CD4-positive, alpha-beta T cell treated with Interferon alpha-2 for 1 hour (primary cell): ENCODE measurements around the gene CEP170.
"Not testable (repeated sequence)": the region's sequence is repeated elsewhere in the genome, so short reads cannot be mapped to it uniquely, and the experiment has no call there.

Experiments used
- DNase-seq, 2 donors: peaks; one replicate each; pipeline ENCODE4 v3.0.0-alpha.2; 2020 to 2022

The CEP170 gene

DNA sequence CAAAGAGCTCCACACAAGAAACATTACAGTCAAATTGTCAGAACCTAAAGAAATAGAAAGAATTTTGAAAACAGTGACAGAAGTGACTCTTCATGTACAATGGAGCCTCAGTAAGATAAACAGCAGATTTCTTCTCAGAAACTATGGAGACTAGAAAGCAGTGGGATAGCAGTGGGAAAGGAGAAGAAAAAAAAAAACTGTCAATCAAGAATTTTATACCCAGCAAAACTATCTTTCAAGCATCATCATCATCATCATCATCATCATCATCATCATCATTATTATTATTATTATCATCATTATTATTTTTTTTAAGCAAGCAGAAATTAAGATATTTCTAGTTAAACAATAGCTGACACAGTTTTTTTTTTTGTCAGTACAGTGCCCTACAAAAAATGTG lies 24.2 kb downstream of the CEP170 start:
- no peak for DNase-seq

DNA sequence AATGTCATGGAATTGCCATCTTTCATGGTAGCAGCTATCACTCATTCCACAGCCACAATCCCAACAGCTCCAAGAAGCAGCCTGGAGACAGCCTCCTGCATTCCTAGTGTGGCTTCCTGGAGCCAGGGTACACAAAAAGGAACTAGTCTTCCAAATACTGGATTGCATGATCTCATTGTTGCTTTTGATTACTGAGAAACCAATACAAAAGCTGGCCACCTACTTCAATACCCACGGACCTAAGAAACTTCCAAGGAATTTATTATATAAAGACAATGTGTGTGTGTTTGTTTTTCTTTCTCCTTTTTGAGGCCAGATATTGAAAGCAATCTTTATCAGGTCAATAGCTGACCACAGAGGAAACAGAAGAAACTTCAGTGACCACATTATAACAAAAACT lies 25.6 kb downstream of the CEP170 start:
- DNase-seq = no peak

DNA sequence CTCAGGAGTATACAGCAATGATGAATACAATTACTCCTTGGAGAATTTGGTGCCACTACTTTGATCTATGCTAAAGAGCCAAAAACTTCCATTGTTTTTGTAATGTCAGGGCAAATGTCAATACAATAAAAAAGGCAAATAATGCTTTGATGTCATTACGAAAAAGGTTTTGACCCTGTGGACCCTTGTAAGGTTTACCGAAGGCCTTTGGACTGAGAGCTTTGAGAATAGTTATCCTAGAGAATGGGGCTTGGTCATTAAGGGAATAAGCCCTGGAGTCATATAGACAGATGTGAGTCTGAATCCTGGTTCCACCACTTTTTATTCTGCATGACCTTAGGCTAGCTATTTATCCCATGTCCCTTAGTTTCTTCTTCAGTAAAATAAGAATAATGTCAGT lies 27.5 kb downstream of the CEP170 start:
- no peak for DNase-seq

DNA sequence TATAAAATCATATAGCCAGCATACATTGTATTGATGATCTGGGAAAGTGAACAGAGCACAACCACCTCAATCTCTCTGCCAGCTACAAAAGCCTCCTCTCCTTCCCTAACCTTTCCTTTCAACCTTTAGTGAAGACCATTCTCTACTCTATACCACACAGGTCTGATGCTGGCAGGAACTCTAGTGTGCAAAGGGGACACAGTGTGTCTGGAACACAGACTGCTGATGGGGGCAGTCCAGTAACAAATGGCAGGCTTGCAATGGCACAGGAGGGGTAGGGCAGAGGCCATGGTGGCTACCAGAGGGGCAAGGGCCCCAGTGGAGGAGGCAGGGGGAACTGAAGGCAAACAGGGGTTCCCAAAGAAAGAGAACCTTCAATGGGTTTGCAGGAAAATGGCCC lies 37.0 kb downstream of the CEP170 start:
- DNase-seq = no peak

DNA sequence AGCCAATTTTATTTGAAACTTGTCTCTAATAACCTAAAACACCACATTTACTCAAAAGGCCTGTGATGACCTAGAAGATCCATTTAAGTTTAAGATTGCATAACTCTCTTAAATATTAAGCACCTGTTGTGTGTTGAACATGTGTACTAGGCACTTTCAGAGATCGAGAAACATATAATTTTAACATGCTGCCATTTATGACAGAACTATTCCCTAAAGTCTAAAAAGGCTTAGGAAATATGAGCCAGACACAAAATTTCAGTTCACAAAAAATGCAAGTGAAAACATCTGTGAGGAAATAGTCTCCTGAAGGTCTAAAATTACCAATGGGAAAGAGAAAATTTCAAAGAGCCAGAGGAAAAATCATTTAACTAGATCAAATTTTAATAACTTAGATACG lies 37.7 kb downstream of the CEP170 start:
- no peak for DNase-seq

DNA sequence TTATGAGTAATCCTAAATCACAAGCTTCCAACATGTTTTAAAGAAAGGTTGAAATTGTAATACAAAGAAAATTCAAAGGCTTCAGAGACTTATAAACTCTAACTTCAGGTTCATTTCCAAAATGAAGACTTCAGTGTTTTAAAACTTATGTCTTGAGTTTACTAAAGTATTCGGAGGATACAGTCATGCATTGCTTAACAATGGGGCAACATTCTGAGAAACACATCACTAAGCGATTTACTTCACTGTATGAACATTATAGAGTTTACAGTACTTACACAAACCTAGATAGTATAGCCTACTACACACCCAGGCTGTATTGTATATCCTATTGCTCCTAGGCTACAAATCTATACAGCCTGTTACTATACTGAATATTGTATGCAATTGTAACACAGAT lies 38.3 kb downstream of the CEP170 start:
- DNase-seq = no peak

DNA sequence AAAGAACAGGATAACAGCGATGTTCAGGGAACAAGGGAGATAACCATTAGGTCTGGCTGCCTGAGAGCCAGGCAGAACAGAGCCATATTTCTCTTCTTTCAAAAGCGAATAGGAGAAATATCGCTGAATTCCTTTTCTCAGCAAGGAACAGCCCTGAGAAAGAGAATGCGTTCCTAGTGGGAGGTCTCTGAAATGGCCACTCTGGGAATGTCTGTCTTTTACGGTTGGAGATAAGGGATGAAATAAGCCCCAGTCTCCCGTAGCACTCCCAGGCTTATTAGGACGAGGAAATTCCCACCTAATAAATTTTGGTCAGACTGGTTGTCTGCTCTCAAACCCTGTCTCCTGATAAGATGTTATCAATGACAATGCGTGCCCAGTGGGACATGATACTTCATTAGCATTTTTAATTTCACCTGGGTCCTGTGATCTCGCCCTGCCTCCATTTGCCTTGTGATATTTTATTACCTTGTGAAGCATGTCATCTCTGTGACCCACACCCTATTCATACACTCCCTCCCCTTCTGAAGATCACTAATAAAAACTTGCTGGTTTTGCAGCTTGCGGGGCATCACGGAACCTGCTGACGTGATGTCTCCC lies 39.7 kb downstream of the CEP170 start:
- DNase-seq = not testable (repeated sequence)

DNA sequence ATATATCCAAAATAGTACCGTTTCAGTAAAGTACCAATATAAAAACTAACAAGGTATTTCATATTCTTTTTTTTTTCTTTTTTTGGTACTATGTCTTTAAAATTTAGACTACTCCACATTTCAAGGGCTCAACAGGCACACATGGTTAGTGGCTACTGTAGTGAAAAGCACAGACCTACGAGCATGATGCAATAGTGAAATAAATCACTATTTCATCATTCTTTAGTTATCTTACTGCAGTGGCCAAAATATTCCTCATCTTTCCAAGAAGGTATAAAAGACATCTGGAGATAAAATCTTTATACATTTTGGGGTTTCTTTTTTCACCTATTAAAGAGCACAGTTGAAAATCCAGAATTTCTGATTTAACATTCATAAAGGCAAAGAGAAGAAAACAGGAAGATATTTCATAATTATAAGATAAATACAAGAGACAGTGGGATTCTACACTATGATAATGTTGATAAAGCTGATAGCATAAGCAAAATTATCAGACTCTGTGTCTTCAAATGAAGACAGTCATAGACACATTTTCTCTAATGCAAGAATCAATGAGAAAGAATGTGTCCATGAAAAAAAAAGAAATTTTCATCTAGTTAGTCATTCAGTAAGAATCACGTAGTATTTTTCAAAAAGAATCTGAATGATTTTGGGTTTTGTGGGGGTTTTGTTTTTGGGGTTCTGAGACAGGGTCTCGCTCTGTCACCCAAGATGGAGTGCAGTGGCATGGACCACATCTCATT lies 41.9 kb downstream of the CEP170 start:
- no peak for DNase-seq

DNA sequence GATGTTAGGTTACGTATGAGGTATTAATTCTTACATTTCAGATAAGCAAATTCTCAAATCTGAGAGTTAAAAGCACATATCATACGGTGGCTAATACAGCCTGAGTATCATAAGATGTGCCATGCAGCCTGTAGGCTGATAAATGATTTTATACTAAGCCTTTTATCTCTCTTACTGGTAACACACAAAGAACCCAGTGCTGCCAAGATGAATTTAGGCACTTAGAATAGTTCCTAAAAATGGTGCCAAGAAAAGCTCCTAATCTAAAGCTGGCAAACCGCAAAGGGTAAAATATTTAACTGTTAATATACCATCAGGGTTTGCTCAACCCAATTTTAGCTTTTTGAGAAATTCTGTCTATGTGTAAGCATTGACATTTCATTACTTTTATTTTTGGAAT lies 43.1 kb downstream of the CEP170 start:
- DNase-seq = not testable (repeated sequence)

DNA sequence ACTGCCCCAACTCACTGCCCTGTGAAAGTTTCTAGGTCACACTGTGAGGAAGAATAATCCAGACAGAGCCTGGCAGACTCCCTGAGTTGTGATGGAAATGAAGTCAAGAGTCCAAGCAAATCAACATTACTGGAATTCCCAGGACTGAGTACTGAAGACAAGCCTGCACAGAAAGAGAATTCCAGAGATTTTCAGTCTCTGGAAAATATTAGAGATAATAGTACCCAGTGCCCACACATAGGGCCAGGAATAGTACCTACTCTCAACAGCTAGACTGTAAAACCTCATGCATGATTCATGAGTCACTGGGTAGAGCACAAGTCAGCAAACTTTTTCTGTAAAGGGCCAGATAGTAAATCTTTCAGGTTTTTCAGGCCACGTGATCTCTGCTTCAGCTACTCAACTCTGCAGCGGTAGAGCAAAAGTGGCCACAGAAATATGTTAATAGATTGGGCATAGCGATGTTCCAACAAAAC lies 50.0 kb downstream of the CEP170 start:
- DNase-seq = not testable (repeated sequence)

DNA sequence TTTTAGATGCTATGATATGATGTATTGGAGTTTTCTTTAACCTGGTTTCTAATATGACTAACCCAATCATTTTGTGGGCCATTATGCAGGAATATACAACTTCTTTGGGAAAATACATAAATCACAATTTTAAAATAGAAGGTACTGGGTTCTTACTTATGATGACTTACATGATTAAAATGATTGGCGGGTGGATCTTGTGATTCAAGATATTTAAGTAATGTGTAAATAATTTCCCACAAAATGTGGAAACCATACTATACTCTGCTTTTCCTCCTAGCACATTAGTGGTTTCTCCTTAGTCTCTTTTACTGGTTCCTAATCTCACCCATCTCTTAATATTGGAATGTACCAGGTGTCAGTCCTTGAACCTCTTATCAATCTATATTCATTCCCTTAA lies 50.7 kb downstream of the CEP170 start:
- not testable (repeated sequence) for DNase-seq

DNA sequence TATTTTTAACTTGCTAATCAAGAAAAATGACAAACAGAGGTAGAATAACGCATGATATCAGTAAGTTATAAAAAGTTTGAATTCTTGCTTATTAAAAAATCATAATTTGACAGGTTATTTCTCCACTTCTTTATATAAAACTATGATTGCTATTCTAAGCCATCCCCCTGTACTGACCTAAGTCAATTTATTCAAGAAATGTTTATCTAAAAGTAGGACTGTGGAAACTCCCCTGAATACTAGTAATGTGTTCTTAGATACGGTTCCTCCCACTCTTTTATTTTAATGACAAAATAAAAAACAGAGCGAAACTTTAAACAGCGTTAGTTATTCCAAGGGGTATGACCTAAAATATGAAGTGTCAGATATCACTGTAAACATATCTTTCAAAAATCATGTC lies 51.9 kb downstream of the CEP170 start:
- not testable (repeated sequence) for DNase-seq

DNA sequence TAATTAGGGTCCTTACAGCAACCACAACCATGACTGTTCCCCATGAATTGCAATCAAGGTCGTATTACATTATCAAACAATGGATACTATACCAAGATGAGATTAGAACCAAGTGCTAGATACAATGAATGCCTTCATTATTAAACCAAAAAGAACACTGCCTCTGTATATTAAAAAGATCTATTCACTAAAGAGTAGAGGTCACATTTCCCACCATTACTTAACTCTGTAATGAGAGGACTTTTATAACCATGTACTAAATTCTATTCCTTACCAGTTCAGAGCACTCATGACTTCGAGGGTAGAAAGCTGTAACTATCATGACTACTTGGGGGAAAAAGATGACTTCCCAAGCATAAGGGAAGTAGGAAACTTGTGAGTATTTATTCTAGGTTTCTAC lies 53.8 kb downstream of the CEP170 start:
- DNase-seq = not testable (repeated sequence)

DNA sequence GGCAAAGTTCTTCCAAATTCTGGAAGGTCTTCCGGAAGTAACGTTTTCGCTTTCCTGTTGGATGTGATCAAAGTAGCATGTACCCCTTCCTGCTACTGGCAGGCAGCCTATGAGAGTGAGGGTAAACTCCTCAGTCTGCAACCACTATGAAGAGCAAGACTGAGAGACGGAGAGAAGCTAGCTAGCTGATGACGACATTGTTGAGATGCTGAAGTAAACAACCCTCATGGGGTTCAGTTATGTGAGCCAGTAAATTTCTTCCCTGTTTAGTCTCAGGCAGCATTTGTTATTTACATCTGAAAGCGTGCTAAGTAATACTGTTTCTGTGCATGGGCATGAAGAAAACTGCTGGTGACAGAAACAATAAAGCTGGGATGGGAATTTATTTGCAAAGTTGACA lies 57.6 kb downstream of the CEP170 start:
- not testable (repeated sequence) for DNase-seq

DNA sequence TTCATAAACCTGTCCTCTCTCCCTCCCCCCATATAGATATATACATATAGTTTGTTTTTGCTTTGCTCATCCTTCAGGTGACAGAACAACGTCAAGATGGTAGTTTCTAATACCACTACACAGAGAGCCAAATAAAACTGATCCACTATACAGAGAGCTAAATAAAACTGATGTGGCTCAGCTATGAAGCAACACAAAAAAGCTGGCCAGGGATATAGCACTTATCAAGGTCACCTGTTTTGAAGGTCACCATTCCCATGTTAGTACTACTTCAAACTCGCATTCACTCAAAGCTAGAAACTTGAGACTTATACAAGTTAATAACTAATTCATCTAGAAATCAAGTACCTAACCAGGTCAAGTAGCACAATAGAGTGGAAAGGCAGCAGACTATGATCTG lies 61.8 kb downstream of the CEP170 start:
- DNase-seq = not testable (repeated sequence)

DNA sequence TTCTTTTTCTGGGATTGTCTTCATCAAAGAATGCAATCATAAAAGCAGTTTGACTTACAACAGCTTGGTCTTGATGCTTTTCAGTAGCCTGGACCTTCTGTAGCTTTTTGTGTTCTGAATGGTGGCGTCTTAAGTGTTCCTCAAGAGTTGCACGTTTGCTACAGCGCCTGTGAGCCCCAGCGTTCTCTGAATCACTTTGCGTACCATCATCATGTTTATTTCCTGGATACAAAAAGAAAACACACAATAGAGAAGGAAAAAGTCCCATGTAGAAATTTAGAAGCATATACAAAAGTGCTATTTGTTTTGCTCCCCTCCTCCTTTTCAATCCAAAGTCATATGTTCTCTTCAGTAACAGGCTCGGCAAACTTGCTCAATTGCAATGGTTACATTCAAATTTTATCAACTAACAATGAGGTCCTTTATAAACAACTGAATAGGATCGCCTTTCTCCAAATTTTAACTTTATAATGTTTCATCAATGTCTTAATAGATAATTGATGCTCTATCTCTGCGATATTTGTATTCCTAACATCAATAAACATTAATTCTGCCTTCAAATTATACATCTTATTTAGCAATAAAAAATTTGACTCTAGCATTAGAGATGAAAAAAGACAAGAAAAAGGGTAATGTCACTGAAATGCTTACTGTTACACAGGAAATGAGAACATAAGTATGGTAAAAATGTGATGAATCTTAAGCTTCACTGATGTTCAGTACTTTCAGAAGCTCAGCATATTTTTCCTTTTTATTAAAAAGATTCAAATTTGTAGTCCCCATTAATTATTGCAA lies 68.7 kb downstream of the CEP170 start:
- not testable (repeated sequence) for DNase-seq

DNA sequence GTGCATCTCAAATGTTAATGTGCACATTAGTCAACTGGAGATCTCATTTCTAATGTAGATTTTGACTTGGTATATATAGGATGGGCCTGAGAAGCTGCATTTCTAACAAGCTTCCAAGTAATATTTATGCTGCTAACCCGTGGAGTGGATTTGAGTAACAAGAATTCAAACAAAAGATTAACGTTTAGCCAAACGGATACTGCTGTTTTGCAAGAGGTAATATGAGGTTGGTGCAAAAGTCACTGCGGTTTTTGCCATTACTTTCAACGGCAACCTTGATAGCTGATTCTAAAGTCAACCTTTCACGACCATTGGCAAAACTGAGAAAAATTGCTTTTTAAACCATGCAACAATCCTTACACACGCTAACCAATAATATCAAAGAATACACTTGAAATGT lies 70.3 kb downstream of the CEP170 start:
- not testable (repeated sequence) for DNase-seq

DNA sequence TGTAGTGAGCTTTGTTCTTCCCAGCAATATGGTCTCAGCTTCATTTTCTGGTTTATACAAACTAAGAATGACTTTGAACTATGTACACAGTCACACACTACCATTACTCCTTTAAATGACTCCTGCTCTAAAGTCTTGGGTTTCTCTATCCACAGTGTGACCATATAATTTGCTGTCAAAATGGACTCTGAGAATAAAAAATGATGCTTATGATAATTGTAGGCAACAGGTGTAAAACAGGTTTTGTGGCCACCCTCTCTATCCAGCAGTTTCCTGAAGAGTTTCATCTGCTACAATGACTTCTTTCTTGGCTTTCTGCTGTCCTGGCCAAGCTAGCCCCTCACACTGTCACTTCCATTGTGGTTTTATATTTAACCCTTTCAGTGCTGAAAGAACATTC lies 71.4 kb downstream of the CEP170 start:
- DNase-seq = not testable (repeated sequence)

DNA sequence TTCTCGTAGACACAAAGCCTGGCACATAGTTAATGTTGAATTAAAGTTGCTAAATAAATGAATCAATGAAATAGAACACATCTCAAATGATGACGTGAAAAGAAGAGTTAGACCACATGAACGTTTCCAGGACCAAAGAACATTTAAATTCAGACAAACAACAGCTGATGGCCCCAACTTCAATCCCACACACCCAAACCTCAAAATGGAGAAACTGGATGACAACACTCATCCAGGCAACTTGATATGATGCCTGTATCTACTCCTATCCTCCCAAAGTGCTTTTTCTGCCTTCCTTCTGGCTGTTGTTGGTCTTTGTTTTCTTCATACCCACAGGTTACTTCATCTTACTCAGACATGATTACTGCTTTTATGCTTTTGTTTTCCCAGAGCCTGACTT lies 71.9 kb downstream of the CEP170 start:
- DNase-seq = not testable (repeated sequence)

DNA sequence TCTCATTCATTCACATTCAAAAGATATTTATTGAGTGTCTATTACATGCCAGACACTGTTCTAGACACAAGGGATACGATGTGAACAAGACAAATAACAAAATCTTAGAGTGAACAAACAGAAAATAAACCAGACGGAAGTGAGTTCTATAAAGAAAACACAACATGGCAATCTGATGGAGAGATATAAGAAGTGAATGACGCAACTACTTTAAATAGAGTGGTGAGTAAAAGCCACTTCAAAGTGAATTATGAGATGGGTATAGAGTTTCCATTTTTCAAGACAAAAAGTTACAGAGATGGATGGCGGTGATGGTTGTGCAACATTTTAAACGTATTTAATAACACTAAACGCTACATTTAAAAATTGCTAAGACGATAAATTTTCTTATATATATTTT lies 75.4 kb downstream of the CEP170 start:
- no peak for DNase-seq

DNA sequence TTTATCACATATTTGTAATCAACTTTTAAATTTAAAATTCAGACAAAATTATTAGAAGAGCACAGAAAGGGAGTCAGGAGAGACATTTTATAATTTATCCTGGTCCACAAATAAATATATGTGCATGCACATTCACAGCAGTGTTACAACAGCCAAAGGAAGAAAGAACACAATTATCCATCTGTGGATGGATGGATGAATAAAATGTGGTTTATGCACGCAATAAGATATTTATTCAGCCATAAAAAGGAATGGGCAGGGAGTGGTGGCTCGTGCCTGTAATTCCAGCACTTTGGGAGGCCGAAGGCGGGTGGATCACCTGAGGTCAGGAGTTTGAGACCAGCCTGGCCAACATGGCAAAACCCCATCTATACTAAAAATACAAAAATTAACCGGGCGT lies 77.3 kb downstream of the CEP170 start:
- not testable (repeated sequence) for DNase-seq

DNA sequence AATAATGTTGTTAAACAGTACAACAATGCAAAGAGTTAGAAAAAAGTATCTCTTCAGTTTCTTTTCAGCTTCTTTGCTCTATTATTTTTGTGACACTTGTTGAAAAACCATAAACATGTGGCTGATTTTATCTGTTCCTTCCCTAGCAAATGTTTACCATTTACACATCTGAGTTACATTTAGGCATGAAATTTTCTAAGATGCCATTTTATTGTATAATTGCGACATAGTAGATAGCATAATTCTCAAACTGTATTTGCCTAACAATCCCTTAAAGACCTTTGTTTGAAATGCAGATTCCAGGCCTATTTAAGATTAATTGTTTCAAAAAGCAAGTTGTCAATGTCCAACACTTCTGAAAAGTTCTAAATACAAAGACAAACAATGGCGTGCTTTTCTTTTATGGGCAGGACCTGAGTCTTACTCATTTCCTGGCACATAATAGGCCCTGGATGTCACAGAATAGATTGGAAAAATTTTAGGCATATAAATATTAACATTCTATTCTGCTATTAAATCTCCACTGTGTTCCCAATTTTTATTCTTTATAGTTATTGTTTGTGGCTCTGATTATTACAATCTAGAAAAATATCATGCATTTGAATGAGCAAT lies 81.2 kb downstream of the CEP170 start:
- not testable (repeated sequence) for DNase-seq

DNA sequence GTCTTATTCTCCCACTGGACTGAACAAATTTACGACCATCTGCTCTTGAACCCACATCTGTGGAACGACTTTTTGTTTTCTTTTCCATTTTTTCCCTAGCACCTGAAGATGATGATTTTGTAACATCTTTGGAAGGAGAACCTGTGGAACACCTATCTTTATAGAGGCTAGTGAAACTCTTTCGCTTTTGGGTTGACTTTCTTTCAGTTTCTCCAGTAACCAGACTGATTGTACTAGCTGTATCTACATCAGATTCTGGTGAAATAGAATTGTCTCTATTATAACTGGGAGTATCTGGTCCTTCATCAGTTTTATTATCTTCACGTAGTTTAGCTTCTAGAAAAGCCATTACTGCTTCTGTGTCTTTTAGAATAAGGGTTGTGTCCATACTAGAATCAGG lies 90.2 kb downstream of the CEP170 start:
- DNase-seq = not testable (repeated sequence)
